ENCODE measurements around the gene SMAD2. TPM values are rescaled to one million over a fixed set of nuclear protein-coding genes. Genes with fewer than 3 reads are reported as not detected.
"Not testable (repeated sequence)": the region's sequence is repeated elsewhere in the genome, so short reads cannot be mapped to it uniquely, and the experiment has no call there.

The SMAD2 gene
- total RNA-seq: 70.8 TPM

DNA sequence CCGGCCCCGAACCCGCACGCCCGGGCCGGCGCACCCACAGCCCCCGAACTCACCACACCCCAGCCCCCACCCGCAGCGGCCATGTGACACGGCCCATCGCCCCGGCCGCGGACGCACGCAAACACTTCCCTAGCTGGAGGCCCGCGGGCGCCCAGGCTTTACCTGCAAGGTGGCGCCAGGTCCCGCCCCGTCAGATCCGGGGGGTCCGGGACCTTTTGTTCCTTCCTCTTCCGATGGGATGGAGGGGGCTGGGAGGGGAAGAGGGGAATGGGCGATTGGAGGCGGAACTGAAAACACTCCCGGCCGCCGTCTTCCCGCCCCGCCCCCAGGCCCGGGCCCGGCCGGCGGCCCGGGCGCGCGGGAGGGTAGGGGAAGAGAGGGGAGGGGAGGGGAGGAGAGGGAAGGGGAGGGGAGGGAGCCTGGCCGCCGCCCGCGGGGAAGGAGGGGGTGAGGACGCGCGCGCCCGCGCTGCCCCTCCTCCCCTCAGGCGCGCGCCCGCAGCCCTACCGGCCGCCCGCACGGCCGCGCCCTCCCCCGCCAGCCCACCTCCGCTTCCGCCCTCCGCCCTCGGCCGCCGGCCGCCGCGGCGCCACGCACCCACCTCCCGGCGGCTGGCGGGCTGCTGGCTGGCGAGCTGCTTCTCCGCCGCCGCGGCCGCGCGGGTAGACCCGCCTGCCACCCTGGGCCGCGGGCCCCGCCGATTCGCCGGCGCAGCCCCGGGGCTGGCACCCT, at the start of gene SMAD2:
Gene SMAD2 (minus strand): TSS at position 461 of the 732 bp plus-strand sequence. CDS start 33,903 bp downstream, outside the sequence.
- DNase-seq: peak; percentile 70

DNA sequence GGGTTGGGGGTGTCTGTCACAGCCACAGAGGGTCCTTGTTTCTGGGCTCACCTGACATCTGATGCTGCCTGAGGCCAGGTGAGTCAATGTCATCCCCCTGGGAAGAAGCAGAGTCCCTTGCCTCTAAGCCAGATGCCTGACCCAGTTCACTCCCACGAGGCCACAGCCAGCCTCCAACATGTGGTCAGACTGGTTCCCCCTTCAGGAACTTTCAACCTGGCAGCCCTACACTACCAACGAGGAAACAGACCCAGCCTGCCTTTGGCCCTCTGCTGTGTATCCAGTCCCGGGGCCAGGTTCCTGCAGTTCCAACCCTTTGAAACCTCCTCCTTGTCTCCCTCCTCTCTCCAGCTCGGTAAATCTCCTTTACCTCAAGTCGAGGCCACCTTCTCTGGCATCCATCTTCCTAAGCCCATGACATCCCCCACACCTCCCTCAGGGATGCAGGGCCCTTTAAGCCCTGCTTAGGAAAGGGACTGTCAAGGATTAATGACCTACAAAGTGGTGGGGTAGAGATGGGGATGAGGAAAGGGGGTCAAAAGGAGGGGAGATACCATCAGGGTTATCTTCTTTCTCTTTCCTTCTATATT, 49.2 kb upstream of the SMAD2 start:
- DNase-seq: no peak

- DNase-seq: no peak
Measured at GRCh38 chr18:47978603-47979002, 48.1 kb upstream of the SMAD2 start.

- no peak for DNase-seq
Measured at GRCh38 chr18:47978141-47978540, 47.7 kb upstream of the SMAD2 start.

DNA sequence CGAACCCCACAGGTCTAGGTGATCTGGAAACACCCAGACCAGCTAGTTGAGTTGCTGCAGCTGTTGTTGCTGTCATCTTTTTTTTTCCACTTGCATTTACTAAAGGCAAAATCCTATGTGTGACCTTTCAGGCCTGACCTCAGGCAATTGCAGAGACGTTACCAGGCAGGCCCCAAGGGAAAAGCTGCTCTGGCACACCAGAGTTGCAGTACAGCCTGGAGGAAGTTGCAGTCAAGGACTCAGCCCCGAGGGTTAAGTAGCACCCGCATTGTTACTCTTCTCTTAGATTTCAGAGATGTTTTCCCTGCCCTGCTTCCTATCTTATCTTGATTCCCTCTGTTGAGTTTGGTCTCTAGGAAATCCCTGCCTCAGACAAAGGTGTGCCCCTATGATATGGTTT, 45.2 kb upstream of the SMAD2 start:
- no peak for DNase-seq

DNA sequence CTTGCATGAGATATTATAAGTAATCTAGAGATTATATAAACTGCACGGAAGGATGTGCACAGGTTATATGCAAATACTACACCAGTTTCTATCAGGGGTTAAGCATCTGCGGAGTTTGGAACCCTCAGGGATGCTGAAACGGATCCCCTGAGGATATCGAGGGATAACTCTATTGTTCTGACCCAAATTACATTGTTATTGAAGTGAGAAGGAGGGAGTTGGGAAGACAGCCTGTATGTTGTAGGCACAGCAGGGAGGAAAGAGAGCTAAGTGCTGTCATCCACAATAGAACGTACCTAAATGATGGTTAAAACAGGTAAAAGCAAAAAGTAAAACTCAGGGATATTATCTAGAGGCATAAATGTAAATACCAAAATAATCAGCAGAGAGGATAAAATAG, 44.6 kb upstream of the SMAD2 start:
- no peak for DNase-seq

- DNase-seq: no peak
Measured at GRCh38 chr18:47970664-47971531, 40.4 kb upstream of the SMAD2 start.

DNA sequence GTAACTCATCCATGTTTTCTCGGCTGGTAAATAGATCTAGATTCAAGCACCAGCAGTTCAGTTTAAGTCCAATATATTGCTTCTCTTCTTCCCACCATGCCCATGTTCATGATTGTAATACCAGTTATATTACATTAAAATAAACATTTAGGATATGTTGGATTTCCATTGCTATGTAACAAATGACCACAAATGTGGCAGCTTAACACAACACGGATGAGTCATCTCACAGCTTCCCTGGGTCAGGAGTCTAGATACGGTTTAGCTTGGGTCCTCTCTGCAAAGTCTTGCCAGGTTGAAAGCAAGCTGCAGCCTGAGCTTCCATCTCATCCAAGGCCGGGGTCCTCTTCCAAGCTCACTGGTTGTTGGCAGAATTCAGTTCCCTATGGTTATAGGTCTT, 39.4 kb upstream of the SMAD2 start:
- DNase-seq: no peak

- DNase-seq: no peak
Measured at GRCh38 chr18:47968721-47969120, 38.3 kb upstream of the SMAD2 start.

DNA sequence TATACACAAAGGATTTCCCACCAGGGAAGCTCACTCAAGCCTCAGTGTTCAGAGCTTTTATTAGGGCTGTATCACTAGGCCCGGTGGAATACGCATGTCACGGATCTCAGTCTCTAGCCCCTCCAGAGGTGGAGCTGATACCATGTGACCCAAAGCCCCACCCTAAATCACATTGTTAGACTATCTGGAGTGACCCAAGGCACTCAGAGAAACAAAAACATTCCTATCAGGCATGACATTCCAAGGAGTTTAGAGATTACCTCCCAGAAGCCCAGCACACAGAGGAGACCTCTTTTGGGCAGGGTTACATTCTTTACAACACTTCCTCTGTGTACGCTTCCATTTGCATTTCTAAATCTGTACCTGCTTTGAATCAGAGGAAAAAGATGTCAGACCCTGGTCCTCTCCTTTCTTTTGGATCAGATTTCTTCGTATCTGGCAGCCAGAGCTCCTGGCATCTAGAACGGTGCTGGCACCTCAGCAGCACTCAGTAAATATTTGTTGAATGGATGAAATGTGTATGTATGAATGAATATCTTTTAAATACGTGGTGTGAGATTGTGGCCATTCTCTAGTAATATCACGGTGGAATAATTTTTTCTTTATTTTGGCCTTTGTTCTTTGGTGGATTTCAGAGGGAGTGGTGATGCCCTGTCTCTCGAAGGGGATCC, 37.7 kb upstream of the SMAD2 start:
- no peak for DNase-seq

GRCh38 chr18:47964053-47964452, 33.6 kb upstream of the SMAD2 start:
- no peak for DNase-seq

DNA sequence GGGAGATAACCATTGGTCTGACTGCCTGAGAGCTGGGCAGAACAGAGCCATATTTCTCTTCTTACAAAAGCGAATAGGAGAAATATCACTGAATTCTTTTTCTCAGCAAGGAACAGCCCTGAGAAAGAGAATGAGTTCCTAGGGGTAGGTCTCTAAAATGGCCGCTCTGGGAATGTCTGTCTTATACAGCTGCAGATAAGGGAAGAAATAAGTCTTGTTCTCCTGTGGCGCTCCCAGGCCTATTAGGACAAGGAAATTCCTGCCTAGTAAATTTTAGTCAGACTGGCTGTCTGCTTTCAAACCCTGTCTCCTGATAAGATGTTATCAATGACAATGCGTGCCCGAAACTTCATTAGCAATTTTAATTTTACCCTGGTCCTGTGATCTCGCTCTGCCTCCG, 30.5 kb upstream of the SMAD2 start:
- not testable (repeated sequence) for DNase-seq

GRCh38 chr18:47953471-47953931, 23.0 kb upstream of the SMAD2 start:
- DNase-seq: peak; percentile 57

GRCh38 chr18:47950511-47950910, 20.1 kb upstream of the SMAD2 start:
- DNase-seq: no peak

- DNase-seq: no peak
Measured at GRCh38 chr18:47949202-47949601, 18.7 kb upstream of the SMAD2 start.

- no peak for DNase-seq
Measured at GRCh38 chr18:47946889-47947288, 16.4 kb upstream of the SMAD2 start.

DNA sequence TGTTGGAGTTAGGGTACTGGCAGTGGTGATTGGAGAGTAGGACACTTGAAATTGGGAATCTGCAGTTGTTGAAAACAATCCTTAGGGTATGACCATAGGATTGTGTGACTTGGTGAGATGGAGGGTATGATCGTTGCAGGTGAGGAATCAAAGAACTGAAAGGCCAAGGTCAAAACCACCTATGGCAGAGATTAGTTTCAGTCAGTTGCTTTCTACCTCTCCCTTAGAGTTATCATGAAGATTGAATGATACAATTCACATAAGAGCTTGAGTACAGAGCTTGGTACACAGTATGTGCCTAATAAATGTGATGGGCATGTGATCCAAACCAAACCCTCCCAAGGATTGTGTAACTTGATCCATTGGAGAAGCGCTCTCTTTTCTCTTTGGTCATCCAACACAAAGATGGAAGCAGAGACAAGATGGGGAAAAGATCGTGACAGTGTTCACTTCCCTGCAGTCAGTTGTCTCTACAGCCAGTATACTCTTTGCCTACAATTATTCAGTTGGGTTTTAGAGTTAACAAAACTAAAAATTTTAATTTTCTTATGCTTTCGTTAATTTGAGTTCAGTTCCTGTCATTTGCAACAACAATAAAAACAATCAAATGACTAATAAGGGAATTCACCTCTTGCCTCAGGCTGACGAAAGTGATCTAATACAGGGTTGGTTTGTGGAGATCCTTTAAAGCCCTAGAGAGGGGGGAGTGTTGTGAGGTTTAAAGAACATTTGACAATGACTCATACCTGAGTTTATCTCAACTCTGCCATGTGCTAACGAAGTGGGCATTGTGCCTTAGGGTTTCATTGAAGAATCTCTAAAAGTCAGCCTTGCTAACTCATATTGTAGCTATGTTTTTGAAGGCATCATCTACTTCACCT, 14.8 kb upstream of the SMAD2 start:
- no peak for DNase-seq

DNA sequence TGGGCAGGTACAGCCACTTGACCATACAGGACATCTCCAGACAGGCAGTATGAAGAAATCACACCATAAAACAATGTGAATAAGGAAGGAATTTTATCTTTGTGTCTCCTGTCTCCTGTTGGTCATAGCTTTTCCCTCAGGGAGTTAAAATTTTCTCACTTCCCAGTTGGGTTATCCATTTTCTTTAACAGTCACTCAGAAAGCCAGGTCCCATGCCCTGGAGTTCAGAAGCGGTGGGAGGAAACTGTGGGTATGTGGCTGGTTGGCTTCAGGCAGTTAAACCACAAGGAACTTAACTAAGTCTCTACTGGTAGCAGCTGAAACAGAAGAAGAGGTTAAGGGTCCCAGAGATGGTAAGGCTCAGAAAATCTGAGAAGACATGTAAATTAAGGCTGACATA, 6.5 kb upstream of the SMAD2 start:
- no peak for DNase-seq

DNA sequence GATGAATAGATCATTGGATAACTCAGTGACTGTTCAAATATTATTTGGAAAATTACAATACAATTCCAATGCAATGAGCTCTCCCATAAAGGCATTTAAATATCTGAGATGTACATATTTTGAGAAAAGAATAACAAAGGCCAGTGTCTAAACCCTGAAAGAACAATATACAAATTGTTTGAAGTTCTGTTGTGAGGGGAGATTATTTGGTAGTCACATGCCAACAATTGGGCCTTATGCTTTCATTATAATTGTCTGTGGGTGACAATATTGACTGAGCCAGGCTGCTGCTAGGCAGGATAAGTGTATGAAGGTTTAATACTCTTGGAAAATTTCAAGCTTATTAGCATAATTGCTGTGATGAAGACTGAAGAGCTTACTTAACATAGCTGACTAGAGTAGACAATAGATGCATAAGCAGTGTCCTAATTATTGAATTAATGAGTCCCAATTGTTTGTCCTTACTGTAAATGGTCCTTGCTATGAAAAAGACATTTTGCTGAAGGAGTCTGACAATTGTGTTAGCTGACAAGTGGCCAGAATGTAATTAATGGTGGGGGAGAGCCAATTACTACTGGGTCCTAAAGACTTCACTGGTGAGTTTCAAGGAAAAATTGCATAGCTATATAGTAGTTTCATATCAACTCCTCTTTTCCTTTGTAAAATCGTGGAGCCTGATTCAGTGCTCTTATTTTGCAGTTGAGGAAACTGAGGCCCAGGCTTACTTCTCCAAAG, 5.0 kb upstream of the SMAD2 start:
- DNase-seq: no peak

DNA sequence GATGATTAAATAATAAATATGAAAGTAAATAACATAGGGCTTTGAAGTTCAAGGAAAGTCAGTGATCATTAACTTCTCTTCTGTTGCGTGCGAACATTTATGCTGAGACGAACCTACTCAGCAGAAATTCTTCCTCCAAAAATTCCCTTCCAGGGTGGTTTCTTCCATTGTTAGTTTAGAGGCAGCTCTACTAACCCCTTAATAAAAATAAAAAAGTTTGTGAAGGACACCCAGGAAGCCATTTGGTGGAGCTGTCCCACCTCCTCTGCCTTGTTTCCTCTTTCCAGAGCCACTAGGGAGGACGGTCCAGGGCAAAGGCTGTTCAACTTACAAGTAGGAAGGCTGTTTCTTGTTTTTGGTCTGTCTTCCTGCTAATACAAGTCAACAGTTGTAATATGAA, 2.1 kb upstream of the SMAD2 start:
- no peak for DNase-seq

- no peak for DNase-seq
Measured at GRCh38 chr18:47932190-47932589, 1.7 kb upstream of the SMAD2 start.

Measured in occipital lobe (tissue), 2 donors.